Upper lobe of left lung (tissue), 6 donors: ENCODE measurements around the gene FAM180A. TPM values are rescaled to one million over a fixed set of nuclear protein-coding genes. Genes with fewer than 3 reads are reported as not detected.
"Not testable (repeated sequence)": the region's sequence is repeated elsewhere in the genome, so short reads cannot be mapped to it uniquely, and the experiment has no call there.

Experiments
- ATAC-seq, 2 donors: fragments of 200-7000 bp; cut with Tn5 transposase; one replicate each; pipeline ENCODE4 v1.9.1; 2022; ENCODE audit warnings: mild to moderate bottlenecking in 2 of 2, moderate library complexity in 2 of 2; ENCODE audit not compliant: low FRiP score in 2 of 2
- DNase-seq, 2 donors: peaks; one replicate each; pipeline ENCODE4 v3.0.0-alpha.2; 2019 to 2020
- H3K27ac ChIP-seq, 4 donors: fragments of 200-600 bp; sonication (generic); one replicate each; pipeline ENCODE4 v1.5.1; 2016 to 2019
- H3K27me3 ChIP-seq, 4 donors: fragments of 200-600 bp; sonication (generic); one replicate each; pipeline ENCODE4 v1.5.1; 2017 to 2019
- H3K36me3 ChIP-seq, 4 donors: fragments of 200-600 bp; sonication (generic); one replicate each; pipeline ENCODE4 v1.5.1; 2016 to 2019
- H3K4me1 ChIP-seq, 4 donors: fragments of 200-600 bp; sonication (generic); one replicate each; pipeline ENCODE4 v1.5.1; 2018 to 2019
- H3K4me3 ChIP-seq, 4 donors: fragments of 200-600 bp; sonication (generic); one replicate each; pipeline ENCODE4 v1.5.1; 2017 to 2019; ENCODE audit warnings: mild to moderate bottlenecking in 2 of 4, moderate library complexity in 1 of 4
- H3K9me3 ChIP-seq, 4 donors: fragments of 200-600 bp; sonication (generic); one replicate each; pipeline ENCODE4 v1.5.1; 2018 to 2019
- EP300 ChIP-seq, 4 donors: sonication (generic); formaldehyde crosslinking; IDR thresholded peaks; one replicate each; pipeline ENCODE4 v1.5.1; 2017; ENCODE audit warnings: antibody characterized with exemption in 4 of 4, control low read depth in 2 of 4
- POLR2A ChIP-seq, 4 donors: fragments of 450-650 bp; IDR thresholded peaks; one replicate each; pipeline ENCODE4 v1.5.1; 2016 to 2017; ENCODE audit warnings: antibody characterized with exemption in 4 of 4, mild to moderate bottlenecking in 2 of 4
- POLR2AphosphoS5 ChIP-seq, 2 donors: sonication (generic); formaldehyde crosslinking; IDR thresholded peaks; one replicate each; pipeline ENCODE4 v1.5.1; 2017; ENCODE audit warnings: antibody characterized with exemption in 2 of 2
- WGBS, 2 donors: methylation state at CpG; one replicate each; pipeline ENCODE4 v1.1.5; 2017 to 2018; 5-methylcytosine and 5-hydroxymethylcytosine counted together
- total RNA-seq, 6 donors: library from RNA; depleted of rRNA in 4 of 6; stranded (reverse); fragments of >200 nt in 4 of 6; gene quantifications; one replicate each; pipeline versions ENCODE4 v1.1.0 to v1.2.1, GENCODE V29; 2016 to 2021
- TF ChIP-seq, protein P1 (sequence below), 6 experiments: fragments of 450-650 bp in 4 of 6; fragments of 200-600 bp in 2 of 6; sonication (generic) in 2 of 6; IDR thresholded peaks; one replicate each; pipeline ENCODE4 v1.5.1; 2016 to 2019; ENCODE audit warnings: antibody characterized with exemption in 6 of 6
- donor health status: DM: no; HTN: no; CAD: no; lungs with moderate emphysema.
- donor health status: DM: no; HTN: yes; CAD: no; lungs with severe emphysema.

Gene FAM180A
- total RNA-seq, 6 donors from 2014 or later, result 1.0 to 4.8 (median 2.5) TPM; not detected in 2

DNA sequence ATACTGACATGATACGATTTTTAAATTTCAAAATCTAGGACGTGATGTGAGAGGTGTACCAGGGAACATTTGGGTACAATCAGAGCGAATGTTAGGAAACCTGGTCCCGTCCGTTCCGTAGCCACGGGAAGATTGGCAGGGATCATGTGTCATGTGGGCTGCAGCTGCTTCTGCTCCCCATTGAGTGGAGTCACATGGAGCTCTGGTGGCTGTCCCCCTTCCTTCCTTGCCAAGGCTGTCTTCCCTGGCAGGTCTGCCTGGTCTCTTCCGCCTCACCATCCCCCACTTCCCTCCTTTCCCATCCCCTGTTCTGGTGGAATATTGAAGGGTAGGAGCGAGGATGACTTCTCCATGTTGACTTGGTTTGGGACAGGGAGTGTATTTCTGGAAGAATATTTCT lies 33.8 kb upstream of the FAM180A start:
- WGBS, 2 donors, result 80 to 90% methylated on average over 9 of the region's 9 CpGs

DNA sequence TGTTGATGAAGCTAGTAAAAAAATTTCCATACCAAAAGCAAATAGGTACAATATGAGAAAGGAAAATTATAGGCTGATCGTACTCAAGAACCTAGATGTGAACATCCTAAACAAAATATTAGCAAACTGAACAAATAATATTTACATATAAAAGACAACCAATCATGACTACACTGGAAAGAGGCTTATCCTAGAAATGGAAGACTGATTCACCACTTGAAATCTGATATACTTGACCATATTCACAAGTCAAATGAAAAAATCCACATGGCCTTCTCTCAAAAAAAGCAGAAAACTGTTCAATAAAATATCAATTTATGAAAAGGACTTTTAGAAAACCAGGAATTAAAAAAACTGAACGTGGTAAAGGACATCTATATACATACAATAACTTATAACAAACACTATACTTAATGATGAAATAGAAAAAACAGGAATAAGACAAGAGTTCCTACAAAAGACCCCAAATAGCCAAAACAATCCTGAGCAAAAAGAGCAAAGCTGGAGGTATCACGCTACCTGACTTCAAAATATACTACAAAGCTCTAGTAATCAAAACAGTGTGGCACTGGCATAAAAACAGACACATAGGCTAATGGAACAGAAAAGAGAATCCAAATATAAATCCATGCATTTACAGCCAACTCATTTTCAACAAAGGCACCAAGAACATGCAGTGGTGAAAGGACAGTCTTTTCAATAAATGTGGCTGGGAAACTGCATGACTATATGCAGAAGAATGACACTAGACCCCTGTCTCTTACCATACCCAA lies 29.2 kb upstream of the FAM180A start:
- H3K9me3 ChIP-seq, result peaks cover 0 to 6% (median 2%) of the 10 kb centered on the region in 4 donors
- DNase-seq (no peak), ATAC-seq (no peak)
- no peak overlapping the region for H3K27ac ChIP-seq
- peaks cover 9 to 18% (median 15%) of the 10 kb centered on the region in 4 donors for H3K4me1 ChIP-seq
- H3K27me3 ChIP-seq, result no peaks in the 10 kb centered on the region
- no peak overlapping the region for H3K4me3 ChIP-seq
- H3K36me3 ChIP-seq, result no peaks in the 10 kb centered on the region
- TF ChIP-seq POLR2A (IDR thresholded peaks at IDR 0.05) (no peak), EP300 (IDR thresholded peaks at IDR 0.05) (no peak), POLR2AphosphoS5 (IDR thresholded peaks at IDR 0.05) (no peak)
- TF ChIP-seq, protein P1, sequence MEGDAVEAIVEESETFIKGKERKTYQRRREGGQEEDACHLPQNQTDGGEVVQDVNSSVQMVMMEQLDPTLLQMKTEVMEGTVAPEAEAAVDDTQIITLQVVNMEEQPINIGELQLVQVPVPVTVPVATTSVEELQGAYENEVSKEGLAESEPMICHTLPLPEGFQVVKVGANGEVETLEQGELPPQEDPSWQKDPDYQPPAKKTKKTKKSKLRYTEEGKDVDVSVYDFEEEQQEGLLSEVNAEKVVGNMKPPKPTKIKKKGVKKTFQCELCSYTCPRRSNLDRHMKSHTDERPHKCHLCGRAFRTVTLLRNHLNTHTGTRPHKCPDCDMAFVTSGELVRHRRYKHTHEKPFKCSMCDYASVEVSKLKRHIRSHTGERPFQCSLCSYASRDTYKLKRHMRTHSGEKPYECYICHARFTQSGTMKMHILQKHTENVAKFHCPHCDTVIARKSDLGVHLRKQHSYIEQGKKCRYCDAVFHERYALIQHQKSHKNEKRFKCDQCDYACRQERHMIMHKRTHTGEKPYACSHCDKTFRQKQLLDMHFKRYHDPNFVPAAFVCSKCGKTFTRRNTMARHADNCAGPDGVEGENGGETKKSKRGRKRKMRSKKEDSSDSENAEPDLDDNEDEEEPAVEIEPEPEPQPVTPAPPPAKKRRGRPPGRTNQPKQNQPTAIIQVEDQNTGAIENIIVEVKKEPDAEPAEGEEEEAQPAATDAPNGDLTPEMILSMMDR (IDR thresholded peaks at IDR 0.05), result no peak
- 87 to 93% methylated on average over 3 of the region's 3 CpGs for WGBS, 2 donors

More for the DNA sequence above, 33.8 kb upstream of the FAM180A start:
- no peak for TF ChIP-seq POLR2A (IDR thresholded peaks at IDR 0.05)
- TF ChIP-seq, protein P1 (IDR thresholded peaks at IDR 0.05), result no peak
- TF ChIP-seq POLR2AphosphoS5 (IDR thresholded peaks at IDR 0.05), result no peak
- no peak for TF ChIP-seq EP300 (IDR thresholded peaks at IDR 0.05)
- ATAC-seq (no peak), DNase-seq (no peak)
- no peaks in the 10 kb centered on the region for H3K4me1 ChIP-seq
- H3K36me3 ChIP-seq, result no peaks in the 10 kb centered on the region
- H3K27ac ChIP-seq, result no peak overlapping the region
- peaks cover 0 to 6% (median 2%) of the 10 kb centered on the region in 4 donors for H3K9me3 ChIP-seq
- no peak overlapping the region for H3K4me3 ChIP-seq
- H3K27me3 ChIP-seq, result no peaks in the 10 kb centered on the region

DNA sequence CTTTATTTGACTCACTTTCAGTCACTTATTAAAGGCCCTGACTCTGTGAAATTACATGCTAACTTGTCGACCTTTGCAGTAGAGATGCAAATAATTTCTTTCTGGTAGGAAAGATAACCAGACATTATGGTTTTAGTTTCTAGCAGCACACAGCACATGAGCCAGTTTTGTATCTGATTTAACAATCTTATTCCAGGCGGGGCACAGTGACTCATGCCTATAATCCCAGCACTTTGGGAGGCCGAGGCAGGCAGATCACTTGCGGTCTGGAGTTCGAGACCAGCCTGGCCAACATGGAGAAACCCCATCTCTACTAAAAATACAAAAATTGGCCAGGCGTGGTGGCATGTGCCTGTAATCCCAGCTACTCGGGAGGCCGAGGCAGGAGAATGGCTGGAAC lies 27.3 kb upstream of the FAM180A start:
- 90 to 95% methylated on average over 8 of the region's 8 CpGs for whole genome bisulfite sequencing, 2 donors
- DNase-seq, H3K36me3 ChIP-seq, H3K4me3 ChIP-seq, H3K27me3 ChIP-seq, H3K27ac ChIP-seq, H3K9me3 ChIP-seq, ATAC-seq: not testable (repeated sequence)
- H3K4me1 ChIP-seq, result peaks cover 12 to 23% (median 15%) of the 10 kb centered on the region in 4 donors

DNA sequence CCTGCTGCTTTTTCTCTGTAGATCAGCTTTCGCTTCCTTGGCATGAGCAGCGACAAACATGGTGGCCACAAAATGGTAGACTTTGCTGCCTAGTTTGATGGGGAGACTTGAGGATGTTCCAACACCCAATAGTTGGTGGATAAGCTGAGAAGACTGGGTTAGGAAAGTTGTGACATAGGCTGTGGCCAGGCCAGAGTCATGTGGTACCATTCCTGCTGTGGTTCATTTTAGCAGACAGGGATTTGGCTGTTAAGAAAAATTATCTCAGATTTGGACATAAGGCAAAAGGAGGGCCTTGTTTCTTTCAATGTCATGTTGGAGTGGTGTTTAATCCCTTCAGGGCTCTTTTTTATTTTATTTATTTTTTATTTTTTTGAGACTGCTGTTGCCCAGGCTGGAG lies 26.6 kb upstream of the FAM180A start:
- TF ChIP-seq POLR2AphosphoS5 (IDR thresholded peaks at IDR 0.05) (no peak), POLR2A (IDR thresholded peaks at IDR 0.05) (no peak), EP300 (IDR thresholded peaks at IDR 0.05) (no peak)
- TF ChIP-seq, protein P1 (IDR thresholded peaks at IDR 0.05), result no peak
- Histone ChIP-seq H3K36me3 (no peaks in the 10 kb centered on the region), H3K4me3 (no peak overlapping the region), H3K4me1 (peaks cover 12 to 23% (median 15%) of the 10 kb centered on the region in 4 donors), H3K9me3 (peaks cover 0 to 6% (median 2%) of the 10 kb centered on the region in 4 donors), H3K27ac (no peak overlapping the region), H3K27me3 (no peaks in the 10 kb centered on the region)
- ATAC-seq (no peak), DNase-seq (no peak)
- WGBS, 2 donors, result 95 to 100% methylated on average over 2 of the region's 2 CpGs

DNA sequence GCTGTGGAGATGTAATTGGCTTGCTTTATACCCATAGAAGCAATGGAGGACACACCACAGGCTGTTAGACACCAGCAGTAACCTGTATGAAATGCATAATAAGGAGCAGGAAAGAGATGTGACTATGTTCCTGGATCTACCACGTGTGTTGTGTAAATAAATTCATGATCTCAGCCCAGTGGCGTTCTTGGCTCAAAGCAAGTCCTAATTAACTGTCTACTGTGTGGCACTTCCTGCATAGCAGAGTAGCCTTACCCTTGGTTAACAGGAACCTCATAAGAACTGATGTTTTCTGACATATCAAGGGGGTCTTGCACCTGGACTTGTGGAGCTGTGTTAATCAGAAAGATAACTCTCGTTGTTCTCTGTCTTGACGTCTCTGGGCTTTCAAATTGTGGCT lies 25.7 kb upstream of the FAM180A start:
- DNase-seq (no peak), ATAC-seq (no peak)
- TF ChIP-seq POLR2A (IDR thresholded peaks at IDR 0.05), result no peak
- TF ChIP-seq, protein P1 (IDR thresholded peaks at IDR 0.05), result no peak
- TF ChIP-seq EP300 (IDR thresholded peaks at IDR 0.05), result no peak
- no peak for TF ChIP-seq POLR2AphosphoS5 (IDR thresholded peaks at IDR 0.05)
- WGBS, 2 donors, result 38 to 41% methylated on average over 4 of the region's 4 CpGs
- H3K27me3 ChIP-seq, result no peaks in the 10 kb centered on the region
- H3K4me1 ChIP-seq, result peaks cover 12 to 23% (median 15%) of the 10 kb centered on the region in 4 donors
- peaks cover 0 to 6% (median 2%) of the 10 kb centered on the region in 4 donors for H3K9me3 ChIP-seq
- H3K4me3 ChIP-seq, result no peak overlapping the region
- no peaks in the 10 kb centered on the region for H3K36me3 ChIP-seq
- peak overlapping the region in 1 of 4 donors; percentile 8 for H3K27ac ChIP-seq
